ENCODE results near the gene PLEKHO1.

DNA sequence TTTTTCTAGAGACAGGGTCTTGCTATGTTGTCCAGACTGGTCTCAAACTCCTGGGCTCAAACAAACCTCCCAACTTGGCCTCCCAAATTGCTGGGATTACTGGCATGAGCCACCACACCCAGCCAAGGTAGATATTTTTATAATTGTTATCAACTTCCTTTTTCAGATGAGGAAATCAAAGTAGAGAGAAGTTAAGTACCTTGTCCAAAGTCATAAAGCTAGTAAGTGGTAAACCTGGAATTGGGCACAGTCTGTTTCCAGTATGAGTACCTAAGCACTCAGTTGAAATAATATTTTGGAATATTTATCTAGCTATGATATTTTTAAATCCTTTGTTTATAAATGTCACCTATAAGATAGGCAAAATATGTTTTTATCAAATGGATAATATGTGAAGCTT, 22.3 kb upstream of the PLEKHO1 start:
- TF ChIP-seq, protein P1, sequence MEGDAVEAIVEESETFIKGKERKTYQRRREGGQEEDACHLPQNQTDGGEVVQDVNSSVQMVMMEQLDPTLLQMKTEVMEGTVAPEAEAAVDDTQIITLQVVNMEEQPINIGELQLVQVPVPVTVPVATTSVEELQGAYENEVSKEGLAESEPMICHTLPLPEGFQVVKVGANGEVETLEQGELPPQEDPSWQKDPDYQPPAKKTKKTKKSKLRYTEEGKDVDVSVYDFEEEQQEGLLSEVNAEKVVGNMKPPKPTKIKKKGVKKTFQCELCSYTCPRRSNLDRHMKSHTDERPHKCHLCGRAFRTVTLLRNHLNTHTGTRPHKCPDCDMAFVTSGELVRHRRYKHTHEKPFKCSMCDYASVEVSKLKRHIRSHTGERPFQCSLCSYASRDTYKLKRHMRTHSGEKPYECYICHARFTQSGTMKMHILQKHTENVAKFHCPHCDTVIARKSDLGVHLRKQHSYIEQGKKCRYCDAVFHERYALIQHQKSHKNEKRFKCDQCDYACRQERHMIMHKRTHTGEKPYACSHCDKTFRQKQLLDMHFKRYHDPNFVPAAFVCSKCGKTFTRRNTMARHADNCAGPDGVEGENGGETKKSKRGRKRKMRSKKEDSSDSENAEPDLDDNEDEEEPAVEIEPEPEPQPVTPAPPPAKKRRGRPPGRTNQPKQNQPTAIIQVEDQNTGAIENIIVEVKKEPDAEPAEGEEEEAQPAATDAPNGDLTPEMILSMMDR (conservative IDR thresholded peaks at IDR 0.05), result no peak
- TF ChIP-seq EZH2 (IDR thresholded peaks at IDR 0.05; ENCODE audit: low read depth), result no peak
